HG03280 (cell line): ENCODE measurements around the gene TGM5.

Source experiments
- ATAC-seq: cut with Tn5 transposase; IDR thresholded peaks from one replicate; pipeline ENCODE4 v1.9.1; 2021; ENCODE audit warnings: mild to moderate bottlenecking, moderate library complexity; ENCODE audit not compliant: unreplicated experiment

The TGM5 gene

DNA sequence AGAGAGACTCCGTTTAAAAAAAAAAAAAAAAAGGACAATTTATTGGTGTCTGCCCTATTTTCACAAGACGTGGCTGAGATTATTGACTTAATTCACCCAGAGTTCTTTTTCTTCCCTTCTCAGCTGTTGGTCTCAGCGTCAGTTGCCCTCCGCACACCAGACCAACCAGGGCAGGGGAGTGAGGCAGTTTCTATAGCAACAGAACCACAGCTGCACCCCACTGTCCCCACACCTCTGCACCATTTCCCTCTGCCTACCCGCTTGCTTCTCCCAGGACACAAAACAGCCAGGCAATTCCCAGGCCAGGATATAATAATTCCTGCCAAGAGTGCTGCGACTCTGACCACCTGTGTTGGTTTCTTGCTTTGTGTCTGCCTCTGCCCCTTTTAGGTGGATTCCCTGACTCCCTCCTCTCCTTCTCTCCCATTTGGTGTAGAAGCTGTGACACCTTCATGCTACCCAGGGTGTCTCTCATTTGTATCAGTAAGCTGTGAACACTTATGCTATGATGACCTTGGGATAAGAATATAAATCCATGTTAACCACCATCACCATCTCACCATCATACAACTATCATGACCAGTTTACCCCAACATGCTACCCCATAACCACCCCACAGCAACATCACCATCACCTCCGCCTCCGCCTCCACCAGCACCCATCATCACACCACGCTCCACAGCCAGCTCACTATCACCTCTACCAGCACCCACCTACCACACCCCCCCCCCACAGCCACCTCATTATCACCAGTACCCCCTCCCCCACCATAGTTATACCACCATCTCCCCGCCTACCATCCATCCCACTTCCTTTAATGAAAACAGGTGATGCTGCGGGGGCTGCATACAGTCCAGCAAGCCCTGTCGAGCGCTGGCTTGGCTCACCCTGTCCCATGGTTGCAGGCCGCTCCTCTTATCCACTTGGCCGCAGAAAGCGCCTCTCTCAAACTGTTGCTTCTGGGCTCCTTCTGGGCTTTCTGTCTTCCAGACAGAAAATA is 46.5 kb downstream of the TGM5 start:
- no peak for ATAC-seq

DNA sequence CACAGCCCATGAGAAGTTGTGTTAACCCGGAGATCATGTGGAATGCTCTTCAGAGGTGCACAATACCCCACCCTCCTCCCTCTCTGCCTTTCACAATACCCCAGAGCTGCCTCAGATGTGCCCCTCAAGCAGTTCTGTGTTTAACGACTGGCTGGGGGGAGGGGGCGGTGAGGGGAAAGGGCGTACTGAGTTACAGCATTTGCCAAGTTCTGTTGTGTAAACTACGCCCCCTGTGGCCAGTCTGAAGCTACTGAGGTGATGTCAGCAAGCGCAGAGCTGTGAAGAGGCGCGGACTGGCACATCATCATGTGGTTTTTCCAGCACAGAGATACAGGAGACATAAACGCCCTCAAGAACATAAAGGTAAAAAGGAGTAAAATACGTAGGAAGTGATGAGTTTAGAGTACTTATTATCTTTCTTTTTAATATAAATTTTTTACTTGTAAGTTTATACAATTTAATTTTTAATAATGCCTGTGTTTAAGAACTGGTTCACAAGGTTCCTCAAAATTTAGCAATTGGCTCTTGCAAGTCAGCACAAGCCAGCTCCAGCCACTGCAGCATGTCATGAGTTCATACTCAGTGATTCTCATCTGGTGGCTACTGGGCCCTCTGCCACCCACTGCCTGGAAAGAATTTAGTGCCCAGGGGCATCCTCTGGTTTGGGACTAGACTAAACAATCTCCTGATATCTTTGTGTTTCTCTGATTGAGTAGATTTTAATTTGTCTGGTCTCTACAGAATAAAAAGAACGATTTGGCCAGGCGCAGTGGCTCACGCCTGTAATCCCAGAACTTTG is 47.6 kb downstream of the TGM5 start:
- ATAC-seq: no peak

DNA sequence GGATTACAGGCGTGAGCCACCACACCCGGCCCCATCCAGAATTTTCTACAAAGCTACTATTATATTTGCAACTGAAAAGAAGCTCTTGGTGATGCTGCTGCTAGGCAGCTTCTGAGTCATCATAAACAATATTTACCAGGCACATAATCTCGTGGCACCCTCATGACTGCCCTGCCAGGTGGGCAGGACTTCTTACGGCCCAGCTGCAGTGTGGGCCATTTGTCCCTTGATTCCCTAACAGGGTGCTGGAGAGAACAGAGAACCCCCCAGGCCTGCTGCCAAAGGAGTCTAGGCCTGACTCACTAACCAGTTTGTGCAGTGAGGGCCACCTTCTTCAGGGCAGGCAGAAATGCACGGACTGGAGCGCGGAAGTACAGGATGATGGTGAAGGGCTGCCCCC is 50.8 kb downstream of the TGM5 start:
- no peak for ATAC-seq

DNA sequence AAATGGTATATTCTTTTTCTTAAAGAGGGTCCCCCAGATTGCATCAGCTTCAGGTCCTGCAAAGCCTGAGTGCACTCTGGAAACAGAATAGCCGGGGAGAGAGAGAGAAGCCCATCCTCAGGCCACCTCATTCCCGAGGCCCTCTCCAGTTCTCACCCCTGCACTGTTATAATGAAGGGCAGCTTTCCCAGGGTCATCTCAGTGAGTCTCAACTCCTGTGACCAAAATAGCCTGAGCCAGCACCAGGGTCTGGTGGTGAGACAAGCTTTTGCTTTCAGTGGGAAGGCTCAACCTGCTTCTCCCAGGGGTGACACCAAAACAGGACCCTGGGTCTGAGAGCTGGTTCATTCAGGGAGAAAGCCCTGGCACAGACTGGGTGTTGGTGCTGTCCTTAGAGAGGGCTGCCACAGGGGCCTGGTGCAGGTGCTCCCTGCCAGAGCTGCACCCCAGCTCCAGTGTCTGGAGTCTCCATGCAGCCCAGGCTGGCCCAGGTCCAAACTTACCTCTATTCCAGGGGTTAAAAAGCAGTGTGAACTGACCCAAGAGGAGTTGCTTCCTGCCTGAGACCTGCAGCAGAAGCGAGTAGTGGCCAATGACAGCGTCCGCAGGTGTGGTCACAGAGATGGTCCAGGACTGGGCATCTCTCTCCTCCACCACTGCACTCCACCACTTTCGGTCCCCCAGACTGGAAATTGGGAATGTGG is 52.0 kb downstream of the TGM5 start:
- ATAC-seq: no peak

DNA sequence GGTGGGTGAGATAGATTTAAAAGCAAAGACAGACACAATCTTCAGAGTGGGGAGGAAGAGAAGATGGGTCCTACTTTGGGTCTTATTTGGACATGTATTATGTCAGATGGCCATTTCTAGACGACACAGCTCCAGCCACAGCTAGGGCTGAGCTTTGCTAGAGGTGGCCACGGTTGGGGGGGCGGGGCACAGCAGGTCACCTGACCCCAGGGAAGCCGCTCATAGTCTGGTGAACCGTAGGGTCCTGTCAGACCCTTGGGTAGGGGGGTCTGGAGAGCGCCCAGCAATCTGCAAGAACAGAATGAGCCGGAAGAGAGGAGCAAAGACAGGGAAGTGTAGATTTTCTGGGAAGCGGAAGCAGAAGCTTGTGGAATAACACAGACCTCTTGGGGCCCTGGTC is 52.6 kb downstream of the TGM5 start:
- ATAC-seq: no peak

DNA sequence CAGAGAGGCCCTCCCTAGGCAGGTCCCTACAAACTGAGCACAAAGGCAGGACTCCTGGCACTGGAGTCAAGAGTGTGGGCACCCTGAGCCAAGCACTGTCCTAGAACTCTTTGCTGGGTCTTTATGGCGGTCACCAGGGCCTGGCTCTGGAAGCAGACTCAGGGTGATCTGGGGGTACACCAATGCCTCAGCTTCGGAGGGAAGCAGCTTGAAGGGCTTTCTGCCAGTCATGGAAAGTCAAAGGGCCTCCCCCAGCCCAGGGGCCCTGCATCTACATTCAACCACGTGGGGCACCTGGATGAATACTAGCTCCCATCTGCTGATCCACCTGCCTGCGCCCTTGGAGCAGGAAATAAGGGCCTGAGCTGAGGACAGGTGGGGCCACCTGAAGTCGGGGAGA is 53.3 kb downstream of the TGM5 start:
- no peak for ATAC-seq

DNA sequence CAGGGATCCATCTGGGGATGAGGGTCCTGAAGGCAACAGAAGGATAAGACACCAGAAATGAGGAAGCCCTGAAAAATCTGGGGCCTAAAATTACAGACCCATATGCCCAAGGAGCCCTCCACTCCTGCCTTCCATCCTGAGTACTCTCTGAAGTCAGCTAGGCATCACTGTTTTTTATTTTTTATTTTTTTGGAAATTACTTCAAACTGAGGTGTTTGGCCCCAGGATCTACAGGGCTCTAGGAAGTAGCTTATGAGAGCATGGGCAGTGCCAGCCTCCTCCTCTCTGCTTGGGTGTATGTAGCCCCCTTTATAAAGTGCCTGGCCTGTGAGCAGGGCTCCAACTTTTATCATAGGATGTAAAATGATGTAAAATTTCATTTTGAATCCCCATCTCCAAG is 53.8 kb downstream of the TGM5 start:
- ATAC-seq: no peak

DNA sequence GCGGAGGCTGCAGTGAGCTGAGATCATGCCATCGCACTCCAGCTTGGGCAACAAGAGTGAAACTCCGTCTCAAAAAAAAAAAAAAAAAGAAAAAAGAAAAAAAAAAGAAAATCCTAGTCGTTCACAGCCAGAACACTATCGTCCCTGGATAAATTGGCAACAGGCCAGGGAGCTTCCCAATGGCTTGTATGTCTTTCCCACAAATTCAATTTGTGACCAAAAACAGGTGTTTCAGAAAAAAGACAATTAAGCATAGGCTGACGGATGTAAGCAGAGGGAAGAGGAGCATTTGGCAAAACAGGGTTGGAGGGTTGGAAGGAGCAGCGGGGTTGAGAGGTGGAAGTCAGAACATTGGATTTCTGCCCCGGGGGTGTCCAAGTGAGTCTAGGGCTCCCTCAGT is 54.4 kb downstream of the TGM5 start:
- ATAC-seq: no peak

DNA sequence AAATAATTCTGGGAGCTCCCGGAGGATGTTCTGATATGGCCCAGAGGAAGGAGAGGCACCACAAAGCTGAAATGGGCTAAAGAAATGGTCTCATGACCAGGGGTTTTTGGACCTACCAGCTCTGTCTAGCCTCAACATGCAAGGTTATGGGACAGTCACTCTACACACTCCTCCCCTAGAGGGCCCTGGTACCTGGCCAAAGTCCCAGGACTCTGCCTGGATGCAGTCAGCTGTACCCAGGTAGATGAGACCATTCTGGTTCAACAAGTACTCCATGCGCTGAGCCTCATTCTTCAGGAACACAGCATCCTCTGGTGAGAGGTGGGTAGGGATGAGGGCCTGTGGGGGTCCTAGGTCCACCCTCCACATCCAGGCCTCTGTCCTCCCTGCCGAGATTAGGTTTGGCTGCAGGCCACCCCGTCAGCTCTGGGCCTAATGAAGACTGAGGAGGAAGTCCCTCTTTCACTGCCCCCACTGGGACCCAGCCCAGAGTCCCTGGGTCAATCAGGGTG is 55.4 kb downstream of the TGM5 start:
- ATAC-seq: no peak

DNA sequence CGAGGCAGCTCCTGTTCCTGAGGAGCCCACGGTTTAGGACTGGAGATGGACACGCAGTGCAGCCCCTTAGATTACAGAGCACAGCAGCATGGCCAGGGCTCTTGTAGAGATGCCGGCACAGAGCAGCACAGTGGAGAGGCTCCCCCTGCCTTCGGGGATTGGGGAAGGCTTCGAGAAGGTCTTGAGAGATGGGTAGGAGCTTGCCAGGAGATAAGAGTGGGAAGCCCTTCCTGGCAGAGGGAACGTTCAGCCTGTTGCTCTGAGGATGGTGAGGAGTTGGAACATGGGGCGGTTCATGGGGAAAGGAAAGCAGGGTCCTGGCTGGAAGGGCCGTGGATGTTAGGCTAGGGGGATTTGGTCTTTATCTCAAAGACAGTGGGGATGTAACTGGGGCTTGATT is 55.9 kb downstream of the TGM5 start:
- ATAC-seq: no peak

DNA sequence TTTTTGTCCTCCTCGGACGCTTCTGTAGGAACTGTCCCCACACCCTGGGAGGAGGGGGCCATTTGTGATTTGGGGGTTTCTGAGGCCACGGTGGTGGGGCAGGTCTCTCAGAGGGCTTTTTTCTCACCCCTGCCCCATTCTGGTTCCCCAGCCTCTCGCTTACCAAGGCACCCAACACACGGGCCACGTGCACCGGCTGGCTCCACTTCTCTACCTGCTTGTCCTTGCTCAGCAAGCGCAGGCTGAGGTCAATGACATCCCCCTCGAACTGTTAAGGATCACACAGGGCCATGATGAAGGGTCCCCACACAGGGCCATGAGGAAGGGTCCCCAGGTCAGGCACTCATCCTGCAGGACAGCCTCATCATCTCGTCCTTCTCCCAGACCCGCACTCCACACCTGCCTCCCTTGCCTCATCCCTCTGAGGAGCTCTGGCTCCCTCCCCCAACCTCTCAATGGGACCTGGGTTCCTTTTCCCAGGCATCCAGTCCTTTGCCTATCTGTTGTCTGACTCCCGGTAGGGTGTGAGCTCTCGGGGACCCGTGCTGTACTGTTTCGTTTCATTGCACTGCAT is 56.5 kb downstream of the TGM5 start:
- no peak for ATAC-seq

DNA sequence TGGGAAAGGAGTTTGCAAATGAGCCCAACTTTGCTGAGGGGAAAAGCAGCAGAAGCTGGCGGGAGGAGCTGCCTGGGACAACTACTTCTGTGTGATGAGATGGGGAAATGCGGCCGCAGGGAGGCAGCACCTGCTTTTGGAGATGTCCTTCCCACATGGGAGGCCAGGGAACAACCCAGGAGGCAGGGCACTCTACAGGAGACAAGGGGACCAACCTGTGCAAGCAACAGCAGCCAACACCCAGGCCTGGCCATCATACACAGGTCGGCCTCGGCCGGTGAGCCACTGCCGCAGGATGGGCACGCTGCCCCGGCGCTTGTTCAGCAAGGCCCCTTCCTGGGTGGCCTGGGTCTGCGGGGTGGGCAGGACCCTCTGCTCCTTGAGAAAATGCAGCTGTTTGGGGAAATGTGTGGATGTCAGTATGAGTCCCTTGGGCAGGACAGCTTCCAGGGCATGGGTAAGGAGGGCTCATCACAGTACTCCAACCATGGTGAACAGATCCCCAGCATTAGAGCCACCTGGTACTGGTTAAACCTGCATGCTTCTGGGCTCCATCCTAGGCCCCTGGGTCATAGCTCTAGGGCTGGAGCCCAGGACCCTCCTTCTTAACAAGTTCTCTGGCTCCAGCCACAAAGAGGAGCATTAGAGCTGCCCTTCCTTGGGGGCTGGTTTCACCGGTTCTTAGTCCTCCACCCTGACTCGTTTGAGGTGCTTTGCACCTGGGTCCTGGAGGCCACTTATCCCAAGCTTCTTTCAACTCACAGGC is 57.5 kb downstream of the TGM5 start:
- ATAC-seq: no peak

DNA sequence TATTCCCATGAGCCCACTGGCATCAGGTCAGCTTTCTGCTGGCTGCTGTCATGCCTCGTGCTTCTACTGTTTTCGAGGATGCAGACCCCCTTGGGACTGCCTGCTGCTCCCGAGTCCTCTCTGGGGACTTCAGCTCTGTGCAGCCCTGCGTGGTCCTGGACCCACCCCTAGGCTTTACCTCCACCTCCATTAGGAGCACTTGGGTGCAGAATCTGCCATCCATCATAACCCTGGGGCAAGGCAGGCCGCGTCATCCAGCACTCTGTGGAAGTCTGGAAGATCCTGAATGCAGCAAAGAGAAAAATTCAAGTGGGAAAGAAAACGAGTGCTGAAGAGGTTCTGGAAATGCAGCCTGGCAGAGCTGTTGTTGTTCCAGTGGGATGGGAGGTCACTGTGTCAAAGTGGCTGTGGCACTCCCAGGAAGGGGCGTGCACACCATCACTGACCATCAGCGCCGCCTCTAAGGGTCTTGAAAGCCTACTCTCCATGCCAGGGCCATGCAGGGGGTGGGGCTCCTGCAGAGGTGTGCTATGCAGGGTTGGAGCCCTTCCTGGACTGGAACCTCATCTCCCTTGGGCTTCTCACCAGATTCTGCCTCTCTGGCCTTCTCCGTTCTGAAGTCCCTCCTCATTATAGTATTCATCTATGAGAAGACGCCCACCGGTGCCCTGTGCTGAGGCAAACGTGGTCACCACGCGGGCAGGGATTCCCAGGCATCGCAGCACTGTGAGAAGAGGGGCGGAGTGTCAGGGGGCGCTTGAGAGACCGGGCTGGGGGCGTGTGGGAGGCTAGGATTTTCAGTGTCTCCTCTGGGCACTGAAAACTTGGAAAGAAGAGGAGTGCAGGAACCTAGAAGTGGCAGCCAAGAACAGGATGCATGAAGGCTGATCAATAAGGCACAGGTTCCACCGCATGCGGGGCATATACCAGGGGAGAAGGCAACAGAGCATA is 58.4 kb downstream of the TGM5 start:
- no peak for ATAC-seq

DNA sequence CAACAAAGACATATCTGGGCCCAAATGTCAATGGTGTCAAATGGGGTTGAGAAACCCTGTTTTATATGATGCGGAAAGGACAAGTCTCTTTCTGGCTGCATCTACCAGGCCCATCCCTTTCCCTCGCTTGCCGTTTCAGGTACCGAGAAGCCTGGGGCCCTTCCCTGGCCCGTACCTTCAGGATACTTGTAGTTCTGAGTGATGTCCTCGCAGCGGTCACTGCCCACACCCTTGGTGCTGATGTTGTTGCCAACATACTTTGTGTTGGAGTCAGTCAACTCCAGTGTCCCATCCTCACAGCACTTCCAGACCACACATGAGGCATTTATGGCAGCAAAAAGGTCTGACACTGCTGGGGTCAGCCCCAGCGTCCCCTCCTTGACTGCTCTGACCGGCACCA is 59.7 kb downstream of the TGM5 start:
- ATAC-seq: no peak

DNA sequence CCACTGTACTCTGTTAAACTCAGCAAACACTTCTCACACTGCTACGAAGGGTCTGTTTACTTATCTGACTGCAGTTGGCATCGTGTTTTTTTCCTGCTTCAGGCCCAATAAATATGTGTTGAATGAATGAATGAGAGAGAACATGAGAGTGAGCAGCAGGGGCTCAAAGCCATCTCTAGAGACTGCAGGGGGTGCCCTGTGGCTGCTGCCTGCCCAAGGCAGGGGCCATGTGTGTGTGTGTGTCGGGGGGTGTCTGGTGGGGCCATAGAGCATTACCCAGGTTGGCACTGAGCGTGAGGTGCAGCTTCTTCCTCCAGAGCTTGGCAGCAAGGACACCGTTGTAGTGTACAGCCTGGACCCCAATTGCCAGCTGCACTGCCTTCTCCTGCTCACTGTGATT is 60.7 kb downstream of the TGM5 start:
- no peak for ATAC-seq

DNA sequence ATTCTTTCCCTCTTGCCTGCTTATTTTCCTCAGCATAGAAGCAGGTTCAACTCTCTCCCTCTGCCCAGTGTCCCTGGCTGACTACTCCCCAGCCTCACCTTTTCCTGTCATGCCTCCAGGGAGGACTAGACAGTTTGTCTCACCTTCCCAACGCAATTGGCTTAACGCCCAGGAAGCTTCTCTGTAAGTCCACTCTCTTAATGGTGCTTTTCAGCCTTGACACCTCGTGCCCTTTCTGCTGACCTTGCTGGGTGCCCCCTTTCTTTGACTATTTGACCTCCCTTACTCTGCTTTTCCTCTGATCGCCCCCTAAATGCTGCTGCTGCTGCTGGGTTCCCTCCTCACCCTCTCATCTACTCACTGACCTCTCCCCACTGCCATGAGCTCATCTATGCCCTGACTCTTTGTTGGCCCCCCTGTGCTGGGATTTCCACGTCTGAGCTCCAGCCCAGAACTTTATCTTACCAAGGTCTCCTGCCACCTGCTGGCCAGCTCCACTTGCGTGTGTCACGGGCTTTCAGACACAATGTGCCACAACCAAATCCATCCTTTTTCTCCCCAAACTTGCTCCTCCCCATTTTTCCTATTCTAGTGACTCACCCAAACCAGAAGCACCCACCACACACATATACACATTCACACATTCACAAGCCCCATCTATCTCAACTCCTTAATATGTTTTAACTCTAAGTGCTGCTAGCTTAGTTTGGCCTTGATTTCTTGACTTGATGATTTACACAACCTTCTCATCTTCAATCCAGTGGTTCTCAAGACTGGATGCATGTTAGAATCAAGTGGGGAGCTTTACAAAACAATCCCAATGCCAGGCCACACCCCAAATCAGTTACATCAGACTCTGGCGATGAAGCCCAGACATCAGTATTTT is 62.5 kb downstream of the TGM5 start:
- ATAC-seq: no peak

DNA sequence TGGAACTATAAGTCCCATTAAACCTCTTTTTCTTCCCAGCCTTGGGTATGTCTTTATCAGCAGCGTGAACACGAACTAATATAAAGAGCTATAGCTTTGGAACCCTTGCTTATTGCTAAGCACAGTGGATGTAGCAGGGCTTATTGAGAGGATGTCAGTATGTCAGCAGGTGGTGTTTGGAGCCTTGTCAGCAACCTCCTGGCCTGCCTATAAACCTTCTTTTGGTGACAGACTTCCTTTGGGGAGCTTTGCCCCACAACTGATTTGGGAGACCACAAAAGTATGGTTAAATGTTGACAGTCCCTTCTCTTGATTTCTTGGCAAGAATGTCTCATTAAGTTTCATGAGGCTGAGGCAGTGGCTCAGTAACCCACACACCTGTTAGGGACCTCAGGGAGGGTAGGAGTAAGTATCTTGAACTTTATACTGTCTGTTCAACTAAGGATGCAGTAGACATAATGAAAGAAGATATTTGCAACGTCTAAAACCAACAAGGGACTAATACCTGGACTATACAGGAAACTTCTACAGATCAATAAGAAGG is 66.7 kb downstream of the TGM5 start:
- ATAC-seq: no peak

DNA sequence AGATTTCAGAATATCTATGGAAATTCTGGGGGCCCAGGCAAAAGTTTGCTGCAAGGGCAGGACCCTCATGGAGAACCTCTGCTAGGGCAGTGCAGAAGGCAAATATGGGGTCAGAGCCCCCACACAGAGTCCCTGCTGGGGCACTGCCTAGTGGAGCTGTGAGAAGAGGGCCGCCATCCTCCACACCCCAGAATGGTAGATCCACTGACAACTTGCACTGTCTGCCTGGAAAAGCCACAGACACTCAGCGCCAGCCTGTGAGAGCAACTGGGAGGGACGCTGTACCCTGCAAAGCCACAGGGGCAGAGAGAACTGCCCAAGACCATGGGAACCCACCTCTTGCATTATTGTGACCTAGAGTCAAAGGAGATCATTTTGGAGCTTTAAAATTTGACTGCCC is 67.7 kb downstream of the TGM5 start:
- no peak for ATAC-seq
